Measurements from ENCODE around the gene MAGOHB.

The MAGOHB gene

GRCh38 chr12:10571141-10571540 lies 42.3 kb downstream of the MAGOHB start:
- no peak for DNase-seq
- Histone ChIP-seq H3K36me3 (ENCODE audit: control insufficient read depth in 1 of 2, insufficient read depth in 2 of 2, low read depth in 1 of 2, low read length in 2 of 2) (no peaks in the 10 kb centered on the region), H3K79me1 (replicated peaks; ENCODE audit: low read length, poor library complexity, severe bottlenecking) (no peaks in the 10 kb centered on the region), H2BK12ac (ENCODE audit: low read length in 2 of 2) (no peak overlapping the region), H2BK15ac (ENCODE audit: low read depth, poor library complexity, severe bottlenecking) (no peak overlapping the region), H2BK120ac (ENCODE audit: low read depth, low read length) (no peak overlapping the region), H3K4ac (ENCODE audit: low read depth in 1 of 2, low read length in 2 of 2) (no peak overlapping the region), H3K9me3 (ENCODE audit: control insufficient read depth, low read length) (no peaks in the 10 kb centered on the region), H3K18ac (ENCODE audit: low read depth in 1 of 2, low read length in 2 of 2) (no peak overlapping the region), H3K4me1 (ENCODE audit: control insufficient read depth, insufficient read depth, low read depth, low read length) (peaks cover 2% of the 10 kb centered on the region), H2AFZ (ENCODE audit: low read depth, low read length) (no peak overlapping the region), H3K27ac (ENCODE audit: low read length, poor library complexity, severe bottlenecking) (peak overlapping the region; percentile 62), H4K8ac (ENCODE audit: low read length) (no peak overlapping the region), H4K91ac (ENCODE audit: low read length) (no peak overlapping the region), H2AK5ac (ENCODE audit: low read length, severe bottlenecking) (peak overlapping the region; percentile 44), H3K4me2 (ENCODE audit: low read length, poor library complexity, severe bottlenecking) (no peak overlapping the region), H3K4me3 (ENCODE audit: insufficient read depth in 1 of 2, low read depth in 1 of 2, low read length in 2 of 2) (no peak overlapping the region), H3K14ac (ENCODE audit: low read length in 2 of 2) (no peak overlapping the region), H2BK5ac (ENCODE audit: low read depth, low read length, poor library complexity, severe bottlenecking) (no peak overlapping the region), H3K9ac (ENCODE audit: low read length) (no peak overlapping the region), H3K23ac (ENCODE audit: low read length in 2 of 2) (no peak overlapping the region), H3K27me3 (ENCODE audit: control insufficient read depth in 1 of 2, insufficient read depth in 1 of 2, low read length in 2 of 2) (no peaks in the 10 kb centered on the region)
- WGBS, result 69% methylated on average over 9 of the region's 11 CpGs

DNA sequence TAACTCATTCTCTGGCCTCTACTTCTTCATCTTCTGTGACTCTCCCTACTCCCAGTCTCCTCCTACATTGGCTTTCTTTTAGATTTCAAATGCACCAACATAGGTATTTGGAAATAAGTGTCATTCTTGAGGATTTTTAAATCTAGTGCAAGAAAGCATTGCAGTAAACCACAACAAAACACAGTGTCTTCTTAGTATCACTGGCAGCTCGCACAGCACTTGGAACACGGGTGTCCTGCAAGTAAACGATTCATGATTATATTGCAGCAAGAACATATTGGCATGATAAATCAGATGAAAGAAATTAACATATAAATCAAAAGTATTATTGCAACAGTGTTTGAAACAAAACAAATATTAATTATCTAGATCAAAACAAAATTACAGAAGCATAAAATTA lies 45.6 kb downstream of the MAGOHB start:
- Histone ChIP-seq H3K27ac (ENCODE audit: low read length, poor library complexity, severe bottlenecking) (no peak overlapping the region), H4K8ac (ENCODE audit: low read length) (no peak overlapping the region), H3K9me3 (ENCODE audit: control insufficient read depth, low read length) (no peaks in the 10 kb centered on the region), H2BK15ac (ENCODE audit: low read depth, poor library complexity, severe bottlenecking) (no peak overlapping the region), H3K14ac (ENCODE audit: low read length in 2 of 2) (no peak overlapping the region), H3K9ac (ENCODE audit: low read length) (no peak overlapping the region), H3K79me1 (replicated peaks; ENCODE audit: low read length, poor library complexity, severe bottlenecking) (no peaks in the 10 kb centered on the region), H2AK5ac (ENCODE audit: low read length, severe bottlenecking) (no peak overlapping the region), H2BK12ac (ENCODE audit: low read length in 2 of 2) (no peak overlapping the region), H3K4ac (ENCODE audit: low read depth in 1 of 2, low read length in 2 of 2) (no peak overlapping the region), H3K4me3 (ENCODE audit: insufficient read depth in 1 of 2, low read depth in 1 of 2, low read length in 2 of 2) (no peak overlapping the region), H4K91ac (ENCODE audit: low read length) (no peak overlapping the region), H2AFZ (ENCODE audit: low read depth, low read length) (no peak overlapping the region), H3K18ac (ENCODE audit: low read depth in 1 of 2, low read length in 2 of 2) (no peak overlapping the region), H2BK5ac (ENCODE audit: low read depth, low read length, poor library complexity, severe bottlenecking) (no peak overlapping the region), H3K27me3 (ENCODE audit: control insufficient read depth in 1 of 2, insufficient read depth in 1 of 2, low read length in 2 of 2) (no peaks in the 10 kb centered on the region), H3K36me3 (ENCODE audit: control insufficient read depth in 1 of 2, insufficient read depth in 2 of 2, low read depth in 1 of 2, low read length in 2 of 2) (no peaks in the 10 kb centered on the region), H2BK120ac (ENCODE audit: low read depth, low read length) (no peak overlapping the region), H3K4me2 (ENCODE audit: low read length, poor library complexity, severe bottlenecking) (no peak overlapping the region), H3K4me1 (ENCODE audit: control insufficient read depth, insufficient read depth, low read depth, low read length) (peaks cover 2% of the 10 kb centered on the region), H3K23ac (ENCODE audit: low read length in 2 of 2) (no peak overlapping the region)
- WGBS, result 100% methylated on average over 1 of the region's 3 CpGs
- no peak for DNase-seq

GRCh38 chr12:10563966-10564365 lies 49.4 kb downstream of the MAGOHB start:
- Histone ChIP-seq H3K4me2 (ENCODE audit: low read length, poor library complexity, severe bottlenecking) (no peak overlapping the region), H2BK12ac (ENCODE audit: low read length in 2 of 2) (no peak overlapping the region), H4K91ac (ENCODE audit: low read length) (no peak overlapping the region), H3K79me1 (replicated peaks; ENCODE audit: low read length, poor library complexity, severe bottlenecking) (no peaks in the 10 kb centered on the region), H3K14ac (ENCODE audit: low read length in 2 of 2) (no peak overlapping the region), H3K27ac (ENCODE audit: low read length, poor library complexity, severe bottlenecking) (no peak overlapping the region), H3K27me3 (ENCODE audit: control insufficient read depth in 1 of 2, insufficient read depth in 1 of 2, low read length in 2 of 2) (no peaks in the 10 kb centered on the region), H3K4me1 (ENCODE audit: control insufficient read depth, insufficient read depth, low read depth, low read length) (no peaks in the 10 kb centered on the region), H3K9me3 (ENCODE audit: control insufficient read depth, low read length) (no peaks in the 10 kb centered on the region), H2BK15ac (ENCODE audit: low read depth, poor library complexity, severe bottlenecking) (no peak overlapping the region), H2AFZ (ENCODE audit: low read depth, low read length) (no peak overlapping the region), H3K4ac (ENCODE audit: low read depth in 1 of 2, low read length in 2 of 2) (no peak overlapping the region), H4K8ac (ENCODE audit: low read length) (no peak overlapping the region), H3K36me3 (ENCODE audit: control insufficient read depth in 1 of 2, insufficient read depth in 2 of 2, low read depth in 1 of 2, low read length in 2 of 2) (no peaks in the 10 kb centered on the region), H3K23ac (ENCODE audit: low read length in 2 of 2) (no peak overlapping the region), H2BK120ac (ENCODE audit: low read depth, low read length) (no peak overlapping the region), H3K18ac (ENCODE audit: low read depth in 1 of 2, low read length in 2 of 2) (no peak overlapping the region), H2BK5ac (ENCODE audit: low read depth, low read length, poor library complexity, severe bottlenecking) (no peak overlapping the region), H3K4me3 (ENCODE audit: insufficient read depth in 1 of 2, low read depth in 1 of 2, low read length in 2 of 2) (no peak overlapping the region), H3K9ac (ENCODE audit: low read length) (peak overlapping the region; percentile 74), H2AK5ac (ENCODE audit: low read length, severe bottlenecking) (no peak overlapping the region)
- no peak for DNase-seq
- WGBS, result no CpG with 5 or more reads among the region's 3 CpGs

GRCh38 chr12:10563002-10563401 lies 50.4 kb downstream of the MAGOHB start:
- DNase-seq, result no peak
- H3K27me3 ChIP-seq (ENCODE audit: control insufficient read depth in 1 of 2, insufficient read depth in 1 of 2, low read length in 2 of 2), result no peaks in the 10 kb centered on the region
- H3K79me1 ChIP-seq (replicated peaks; ENCODE audit: low read length, poor library complexity, severe bottlenecking), result no peaks in the 10 kb centered on the region
- H2BK12ac ChIP-seq (ENCODE audit: low read length in 2 of 2), result no peak overlapping the region
- no peak overlapping the region for H3K18ac ChIP-seq (ENCODE audit: low read depth in 1 of 2, low read length in 2 of 2)
- H2BK120ac ChIP-seq (ENCODE audit: low read depth, low read length), result no peak overlapping the region
- no peak overlapping the region for H4K8ac ChIP-seq (ENCODE audit: low read length)
- no peak overlapping the region for H3K4me3 ChIP-seq (ENCODE audit: insufficient read depth in 1 of 2, low read depth in 1 of 2, low read length in 2 of 2)
- no peak overlapping the region for H4K91ac ChIP-seq (ENCODE audit: low read length)
- H3K14ac ChIP-seq (ENCODE audit: low read length in 2 of 2), result no peak overlapping the region
- no peak overlapping the region for H3K4me2 ChIP-seq (ENCODE audit: low read length, poor library complexity, severe bottlenecking)
- WGBS, result 100% methylated on average over 1 of the region's 1 CpG
- no peak overlapping the region for H2BK15ac ChIP-seq (ENCODE audit: low read depth, poor library complexity, severe bottlenecking)
- peak overlapping the region; percentile 28 for H3K9ac ChIP-seq (ENCODE audit: low read length)
- H3K4me1 ChIP-seq (ENCODE audit: control insufficient read depth, insufficient read depth, low read depth, low read length), result no peaks in the 10 kb centered on the region
- H3K4ac ChIP-seq (ENCODE audit: low read depth in 1 of 2, low read length in 2 of 2), result no peak overlapping the region
- no peak overlapping the region for H2AK5ac ChIP-seq (ENCODE audit: low read length, severe bottlenecking)
- H3K27ac ChIP-seq (ENCODE audit: low read length, poor library complexity, severe bottlenecking), result no peak overlapping the region
- no peaks in the 10 kb centered on the region for H3K36me3 ChIP-seq (ENCODE audit: control insufficient read depth in 1 of 2, insufficient read depth in 2 of 2, low read depth in 1 of 2, low read length in 2 of 2)
- no peak overlapping the region for H2BK5ac ChIP-seq (ENCODE audit: low read depth, low read length, poor library complexity, severe bottlenecking)
- no peak overlapping the region for H2AFZ ChIP-seq (ENCODE audit: low read depth, low read length)
- H3K23ac ChIP-seq (ENCODE audit: low read length in 2 of 2), result no peak overlapping the region
- no peaks in the 10 kb centered on the region for H3K9me3 ChIP-seq (ENCODE audit: control insufficient read depth, low read length)

Measured in mesenchymal stem cell (in vitro differentiated cells and primary cell).